ENCODE measurements around the gene POLR2E.
"Not testable (repeated sequence)": the region's sequence is repeated elsewhere in the genome, so short reads cannot be mapped to it uniquely, and the experiment has no call there.

Gene POLR2E

GRCh38 chr19:1125601-1126467 is 30.7 kb upstream of the POLR2E start:
- peak in 1 of 14 donors; percentile 58 for DNase-seq

- no peak for DNase-seq
Measured at GRCh38 chr19:1123885-1124677, 28.9 kb upstream of the POLR2E start.

GRCh38 chr19:1123381-1123780 is 28.2 kb upstream of the POLR2E start:
- DNase-seq = no peak

GRCh38 chr19:1122972-1123363 is 27.8 kb upstream of the POLR2E start:
- DNase-seq = no peak

- no peak for DNase-seq
Measured at GRCh38 chr19:1122021-1122971, 27.1 kb upstream of the POLR2E start.

GRCh38 chr19:1121395-1121794 is 26.2 kb upstream of the POLR2E start:
- no peak for DNase-seq

GRCh38 chr19:1119475-1120217 is 24.5 kb upstream of the POLR2E start:
- DNase-seq = no peak

- no peak for DNase-seq
Measured at GRCh38 chr19:1118999-1119398, 23.8 kb upstream of the POLR2E start.

- DNase-seq = no peak
Measured at GRCh38 chr19:1117654-1118053, 22.5 kb upstream of the POLR2E start.

- DNase-seq = no peak
Measured at GRCh38 chr19:1116726-1117581, 21.8 kb upstream of the POLR2E start.

GRCh38 chr19:1115646-1116420 is 20.7 kb upstream of the POLR2E start:
- DNase-seq = no peak

- DNase-seq = not testable (repeated sequence)
Measured at GRCh38 chr19:1114728-1115127, 19.6 kb upstream of the POLR2E start.

- DNase-seq = no peak
Measured at GRCh38 chr19:1113986-1114483, 18.9 kb upstream of the POLR2E start.

GRCh38 chr19:1113030-1113985 is 18.1 kb upstream of the POLR2E start:
- peak in 13 of 14 donors; percentile 29 to 90 (median 82) for DNase-seq

GRCh38 chr19:1112268-1113029 is 17.3 kb upstream of the POLR2E start:
- DNase-seq = no peak

- no peak for DNase-seq
Measured at GRCh38 chr19:1111641-1112267, 16.6 kb upstream of the POLR2E start.

All from C1 segment of cervical spinal cord (tissue), 14 donors.